ENCODE data around the gene ANKMY1. TPM values are rescaled to one million over a fixed set of nuclear protein-coding genes. Genes with fewer than 3 reads are reported as not detected.

Gene ANKMY1
- polyA plus RNA-seq, 3 donors = 2.1 to 22.9 (median 2.9) TPM

- Mint-ChIP-seq H3K27ac (no peak overlapping the region), H3K4me1 (peaks cover 8% of the 10 kb centered on the region), H3K36me3 (peaks cover 0 to 2% of the 10 kb centered on the region in 2 donors), H3K4me3 (no peak overlapping the region), H3K27me3 (ENCODE audit: low read depth in 3 of 3) (peaks cover 0 to 4% (median 0%) of the 10 kb centered on the region in 3 donors), H3K9me3 (no peaks in the 10 kb centered on the region)
- no peak overlapping the region for H3K4me3 ChIP-seq (replicated peaks in 1 of 3; ENCODE audit: low read depth in 2 of 3, low read length in 3 of 3)
- no peaks in the 10 kb centered on the region for H3K79me2 ChIP-seq (ENCODE audit: insufficient read depth, low read length)
- no peak overlapping the region for H2AFZ ChIP-seq (ENCODE audit: insufficient read depth, low read depth, low read length, poor library complexity, severe bottlenecking)
- no peak for TF ChIP-seq CTCF (IDR thresholded peaks at IDR 0.05)
- no peak overlapping the region for H3K27ac ChIP-seq (ENCODE audit: low read depth in 1 of 2, low read length in 2 of 2)
- H4K20me1 ChIP-seq (ENCODE audit: insufficient read depth, low read length) = no peaks in the 10 kb centered on the region
- H3K4me2 ChIP-seq (replicated peaks; ENCODE audit: extremely low read depth, low read length, poor library complexity, severe bottlenecking) = no peak overlapping the region
- no peaks in the 10 kb centered on the region for H3K27me3 ChIP-seq (ENCODE audit: control insufficient read depth in 2 of 2, insufficient read depth in 2 of 2, low read length in 2 of 2)
- no peaks in the 10 kb centered on the region for H3K4me1 ChIP-seq (ENCODE audit: control insufficient read depth in 1 of 2, insufficient read depth in 2 of 2, low read length in 2 of 2)
- intact Hi-C loops (cut with micrococcal nuclease) = no loop called here
- H3K9ac ChIP-seq (ENCODE audit: insufficient read depth, low read length, poor library complexity, severe bottlenecking) = no peak overlapping the region
- no peaks in the 10 kb centered on the region for H3K36me3 ChIP-seq (replicated peaks in 1 of 2; ENCODE audit: control insufficient read depth in 1 of 2, insufficient read depth in 2 of 2, low read length in 2 of 2)
- no peaks in the 10 kb centered on the region for H3K9me3 ChIP-seq (replicated peaks in 1 of 2; ENCODE audit: control insufficient read depth in 1 of 2, insufficient read depth in 1 of 2, low read length in 2 of 2)
- DNase-seq = no peak
- WGBS (ENCODE audit: insufficient coverage) = 89% methylated on average over 17 of the region's 19 CpGs
These were observed 91.1 kb downstream of the ANKMY1 start for GRCh38 chr2:240466579-240467148.

- no peaks in the 10 kb centered on the region for H3K4me1 ChIP-seq (ENCODE audit: control insufficient read depth in 1 of 2, insufficient read depth in 2 of 2, low read length in 2 of 2)
These were observed 91.8 kb downstream of the ANKMY1 start for GRCh38 chr2:240465765-240466578.

More at GRCh38 chr2:240465765-240466578, 91.8 kb downstream of the ANKMY1 start:
- H3K4me3 ChIP-seq (replicated peaks in 1 of 3; ENCODE audit: low read depth in 2 of 3, low read length in 3 of 3) = no peak overlapping the region
- no peak overlapping the region for H3K9ac ChIP-seq (ENCODE audit: insufficient read depth, low read length, poor library complexity, severe bottlenecking)
- no peaks in the 10 kb centered on the region for H3K9me3 ChIP-seq (replicated peaks in 1 of 2; ENCODE audit: control insufficient read depth in 1 of 2, insufficient read depth in 1 of 2, low read length in 2 of 2)
- H3K36me3 Mint-ChIP-seq = peaks cover 0 to 2% of the 10 kb centered on the region in 2 donors
- H3K9me3 Mint-ChIP-seq = no peaks in the 10 kb centered on the region
- H3K79me2 ChIP-seq (ENCODE audit: insufficient read depth, low read length) = no peaks in the 10 kb centered on the region
- intact Hi-C loops (cut with micrococcal nuclease) = no loop called here
- H3K4me2 ChIP-seq (replicated peaks; ENCODE audit: extremely low read depth, low read length, poor library complexity, severe bottlenecking) = no peak overlapping the region
- no peak for DNase-seq
- H3K36me3 ChIP-seq (replicated peaks in 1 of 2; ENCODE audit: control insufficient read depth in 1 of 2, insufficient read depth in 2 of 2, low read length in 2 of 2) = no peaks in the 10 kb centered on the region
- no peaks in the 10 kb centered on the region for H3K27me3 ChIP-seq (ENCODE audit: control insufficient read depth in 2 of 2, insufficient read depth in 2 of 2, low read length in 2 of 2)
- H3K4me1 Mint-ChIP-seq = peaks cover 4% of the 10 kb centered on the region
- TF ChIP-seq CTCF (IDR thresholded peaks at IDR 0.05) = no peak
- no peak overlapping the region for H3K4me3 Mint-ChIP-seq
- no peak overlapping the region for H3K27ac Mint-ChIP-seq
- no peaks in the 10 kb centered on the region for H4K20me1 ChIP-seq (ENCODE audit: insufficient read depth, low read length)
- no peak overlapping the region for H3K27ac ChIP-seq (ENCODE audit: low read depth in 1 of 2, low read length in 2 of 2)
- 80% methylated on average over 28 of the region's 28 CpGs for WGBS (ENCODE audit: insufficient coverage)
- H3K27me3 Mint-ChIP-seq (ENCODE audit: low read depth in 3 of 3) = peaks cover 0 to 4% (median 0%) of the 10 kb centered on the region in 3 donors
- no peak overlapping the region for H2AFZ ChIP-seq (ENCODE audit: insufficient read depth, low read depth, low read length, poor library complexity, severe bottlenecking)

All from CD14-positive monocyte (primary cell).